Coronary artery (tissue), 2 donors: Measurements from ENCODE around the gene OR52E8.
A peak's percentile ranks its signal among the peaks of the same experiment; 100 is the strongest.

Source experiments
- DNase-seq: peaks from one replicate; pipeline ENCODE4 v3.0.0-alpha.2; 2017; ENCODE audit warnings: low spot score
- H3K27ac ChIP-seq, 2 donors: fragments of 200-600 bp; sonication (generic); one replicate each; pipeline ENCODE4 v1.5.1; 2016 to 2019
- H3K4me3 ChIP-seq: fragments of 200-600 bp; sonication (generic); 2 replicates; pipeline ENCODE4 v1.5.1; 2016; ENCODE audit warnings: mild to moderate bottlenecking, moderate library complexity
- CTCF ChIP-seq: fragments of 200-600 bp; sonication (generic); IDR thresholded peaks from one replicate; pipeline ENCODE4 v1.5.1; 2019; ENCODE audit warnings: antibody characterized with exemption

The OR52E8 gene

GRCh38 chr11:5857590-5857989, at the start of gene OR52E8:
Gene OR52E8 (minus strand): TSS chr11:5857690. CDS start chr11:5857690, 0 bp downstream.
- no peak for TF ChIP-seq CTCF
- no peak for DNase-seq
- no peak within 1 kb of the TSS for H3K4me3 ChIP-seq
- no peak within 1 kb of the TSS for H3K27ac ChIP-seq

GRCh38 chr11:5899534-5899933, 42.0 kb upstream of the OR52E8 start:
- H3K4me3 ChIP-seq = no peak overlapping the region

GRCh38 chr11:5892908-5893307, 35.4 kb upstream of the OR52E8 start, which contains the start of gene OR52E5:
Gene OR52E5 (plus strand): TSS chr11:5893208. CDS start chr11:5900777, 7,569 bp downstream.
- H3K27ac ChIP-seq = no peak within 1 kb of the TSS
- TF ChIP-seq CTCF = no peak
- DNase-seq = no peak
- no peak within 1 kb of the TSS for H3K4me3 ChIP-seq

More at GRCh38 chr11:5899534-5899933, 42.0 kb upstream of the OR52E8 start:
- no peak for TF ChIP-seq CTCF
- no peak for DNase-seq
- H3K27ac ChIP-seq = no peak overlapping the region

DNA sequence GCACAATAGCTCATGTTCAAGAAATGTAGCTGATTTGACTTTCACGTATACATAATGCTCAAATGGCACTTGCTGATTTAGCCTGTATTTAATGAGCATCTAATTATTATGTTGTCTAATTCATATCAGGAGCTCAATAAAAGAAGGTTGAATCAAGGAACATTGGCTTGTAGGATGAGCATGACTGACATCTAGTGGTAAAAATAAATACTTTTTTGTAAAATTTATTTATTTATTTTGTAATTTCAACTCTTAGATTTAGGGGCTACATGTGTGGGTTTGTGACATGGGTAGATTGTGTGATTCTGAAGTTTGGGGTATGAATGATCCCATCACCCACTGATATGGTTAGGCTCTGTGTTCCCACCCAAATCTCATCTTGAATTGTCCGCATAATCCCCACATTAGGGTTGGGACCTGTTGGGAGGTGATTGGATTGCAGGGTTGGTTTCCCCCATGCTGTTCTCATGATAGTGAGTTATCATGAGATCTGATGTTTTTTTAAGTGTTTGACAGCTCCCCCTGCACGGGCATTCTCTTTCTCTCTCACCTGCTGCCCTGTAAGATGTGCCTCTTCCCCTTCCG, 33.8 kb upstream of the OR52E8 start:
- TF ChIP-seq CTCF = peak; percentile 51
- Histone ChIP-seq H3K27ac (no peak overlapping the region), H3K4me3 (no peak overlapping the region)
- DNase-seq = no peak

GRCh38 chr11:5887661-5888060, 30.2 kb upstream of the OR52E8 start:
- Histone ChIP-seq H3K4me3 (no peak overlapping the region), H3K27ac (no peak overlapping the region)
- DNase-seq = no peak
- TF ChIP-seq CTCF = no peak

DNA sequence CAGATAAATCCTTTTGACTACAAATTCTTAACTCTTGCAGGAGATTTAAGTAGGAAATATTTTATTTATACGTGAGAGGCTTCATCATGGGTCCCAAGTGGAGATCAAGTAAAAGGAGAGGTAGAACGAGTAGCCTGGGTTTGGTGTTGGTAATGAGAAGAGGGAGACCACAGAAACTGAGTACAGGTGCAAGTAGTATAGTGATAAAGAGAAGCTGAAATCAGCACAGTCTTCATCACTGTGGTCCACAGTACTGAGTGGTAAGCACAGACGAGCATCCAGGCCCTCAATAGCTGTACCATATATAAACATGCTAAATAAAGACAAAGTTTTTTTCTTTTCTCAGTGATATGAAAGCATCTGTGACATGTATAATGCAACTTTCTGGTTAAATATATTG, 29.7 kb upstream of the OR52E8 start:
- Histone ChIP-seq H3K4me3 (no peak overlapping the region), H3K27ac (no peak overlapping the region)
- TF ChIP-seq CTCF = no peak
- no peak for DNase-seq

DNA sequence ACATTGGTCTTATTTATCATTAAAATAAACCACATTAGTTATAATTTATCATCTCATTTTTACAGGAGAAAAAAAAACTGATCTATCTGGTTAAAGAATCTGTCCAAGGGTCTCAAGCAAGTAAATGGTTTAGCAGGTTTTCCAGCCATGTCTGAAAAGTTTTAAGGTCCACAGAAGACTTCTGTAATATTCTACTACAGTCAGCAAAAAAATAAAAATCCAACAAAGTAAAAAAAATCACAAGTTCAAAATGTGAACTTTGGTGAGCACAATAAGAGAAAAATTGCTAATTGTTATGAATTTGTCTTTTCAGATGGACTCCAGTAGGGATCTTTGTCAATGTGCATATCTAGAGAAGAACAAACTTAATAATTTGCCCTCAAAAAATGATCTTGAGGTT, 24.3 kb upstream of the OR52E8 start:
- Histone ChIP-seq H3K27ac (no peak overlapping the region), H3K4me3 (no peak overlapping the region)
- TF ChIP-seq CTCF = no peak
- no peak for DNase-seq
